ENCODE results near the gene UST.
"Not testable (repeated sequence)": the region's sequence is repeated elsewhere in the genome, so short reads cannot be mapped to it uniquely, and the experiment has no call there.

Gene UST

GRCh38 chr6:149039025-149039424 lies 292.2 kb downstream of the UST start:
- DNase-seq (ENCODE audit: low read depth): not testable (repeated sequence)

GRCh38 chr6:149041953-149042352 lies 295.1 kb downstream of the UST start:
- no peak for DNase-seq (ENCODE audit: low read depth)

GRCh38 chr6:149043476-149044130 lies 296.8 kb downstream of the UST start:
- DNase-seq (ENCODE audit: low read depth): no peak

- DNase-seq (ENCODE audit: low read depth): no peak
Measured at GRCh38 chr6:149044528-149044927, 297.7 kb downstream of the UST start.

GRCh38 chr6:149045404-149045803 lies 298.6 kb downstream of the UST start:
- no peak for DNase-seq (ENCODE audit: low read depth)

GRCh38 chr6:149046164-149046821 lies 299.5 kb downstream of the UST start:
- no peak for DNase-seq (ENCODE audit: low read depth)

GRCh38 chr6:149046822-149047246 lies 300.0 kb downstream of the UST start:
- DNase-seq (ENCODE audit: low read depth): no peak

- DNase-seq (ENCODE audit: low read depth): no peak
Measured at GRCh38 chr6:149049230-149049629, 302.4 kb downstream of the UST start.

GRCh38 chr6:149050160-149050559 lies 303.3 kb downstream of the UST start:
- DNase-seq (ENCODE audit: low read depth): no peak

GRCh38 chr6:149052350-149053106 lies 305.7 kb downstream of the UST start:
- peak; percentile 38 for DNase-seq (ENCODE audit: low read depth)

- no peak for DNase-seq (ENCODE audit: low read depth)
Measured at GRCh38 chr6:149053848-149054558, 307.2 kb downstream of the UST start.

- no peak for DNase-seq (ENCODE audit: low read depth)
Measured at GRCh38 chr6:149054559-149055194, 307.8 kb downstream of the UST start.

- peak; percentile 34 for DNase-seq (ENCODE audit: low read depth)
Measured at GRCh38 chr6:149055195-149055899, 308.5 kb downstream of the UST start.

GRCh38 chr6:149056777-149057463 lies 310.1 kb downstream of the UST start:
- peak; percentile 30 for DNase-seq (ENCODE audit: low read depth)

- no peak for DNase-seq (ENCODE audit: low read depth)
Measured at GRCh38 chr6:149057464-149057840, 310.6 kb downstream of the UST start.

GRCh38 chr6:149059557-149059956 lies 312.7 kb downstream of the UST start:
- no peak for DNase-seq (ENCODE audit: low read depth)

GRCh38 chr6:149060300-149060984 lies 313.6 kb downstream of the UST start:
- no peak for DNase-seq (ENCODE audit: low read depth)

GRCh38 chr6:149060985-149061760 lies 314.3 kb downstream of the UST start:
- DNase-seq (ENCODE audit: low read depth): peak; percentile 34

GRCh38 chr6:149061930-149062329 lies 315.1 kb downstream of the UST start:
- peak; percentile 59 for DNase-seq (ENCODE audit: low read depth)
